Measurements from ENCODE around the gene TSHZ2.

Gene TSHZ2

DNA sequence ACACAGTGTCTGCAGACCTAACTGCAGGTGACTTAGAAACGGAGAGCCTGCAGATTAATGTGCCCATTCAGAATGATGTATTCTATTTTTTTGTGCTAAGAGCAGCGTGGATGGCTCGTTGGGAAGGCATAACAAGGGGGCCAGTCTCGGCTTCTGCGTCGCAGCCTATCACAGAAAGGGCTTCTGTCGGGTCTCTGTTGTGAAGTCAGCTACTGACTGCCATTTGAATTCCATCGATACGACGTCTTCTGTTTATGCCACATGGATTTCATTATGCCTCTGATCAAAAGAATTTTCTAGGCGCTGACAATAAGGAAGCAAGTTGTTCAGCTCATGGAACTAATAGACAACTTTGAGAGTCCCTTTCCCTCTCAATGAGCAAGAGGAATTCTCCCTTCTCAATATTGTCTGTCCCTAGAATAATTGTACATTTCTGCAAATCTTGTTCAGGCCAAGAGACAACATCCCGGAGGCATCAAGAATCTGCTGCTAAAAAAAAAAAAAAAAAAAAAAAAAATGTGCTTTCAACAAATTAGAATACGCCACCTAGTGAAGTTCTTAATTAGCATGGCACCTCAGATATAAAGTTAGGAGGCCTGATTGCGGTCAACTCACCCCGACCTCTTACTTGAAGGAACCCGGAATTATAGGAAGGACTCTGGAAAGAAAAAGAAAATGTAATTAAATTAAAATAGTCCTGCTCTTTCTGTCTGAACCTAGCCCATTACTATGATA lies 223.9 kb downstream of the TSHZ2 start:
- H3K27ac ChIP-seq = no peak overlapping the region
- no peak overlapping the region for H3K4me3 ChIP-seq (IDR thresholded peaks at IDR 0.05; ENCODE audit: insufficient read depth, low read depth, low read length)
- no peak overlapping the region for H3K4me2 ChIP-seq
- TF ChIP-seq, protein P1, sequence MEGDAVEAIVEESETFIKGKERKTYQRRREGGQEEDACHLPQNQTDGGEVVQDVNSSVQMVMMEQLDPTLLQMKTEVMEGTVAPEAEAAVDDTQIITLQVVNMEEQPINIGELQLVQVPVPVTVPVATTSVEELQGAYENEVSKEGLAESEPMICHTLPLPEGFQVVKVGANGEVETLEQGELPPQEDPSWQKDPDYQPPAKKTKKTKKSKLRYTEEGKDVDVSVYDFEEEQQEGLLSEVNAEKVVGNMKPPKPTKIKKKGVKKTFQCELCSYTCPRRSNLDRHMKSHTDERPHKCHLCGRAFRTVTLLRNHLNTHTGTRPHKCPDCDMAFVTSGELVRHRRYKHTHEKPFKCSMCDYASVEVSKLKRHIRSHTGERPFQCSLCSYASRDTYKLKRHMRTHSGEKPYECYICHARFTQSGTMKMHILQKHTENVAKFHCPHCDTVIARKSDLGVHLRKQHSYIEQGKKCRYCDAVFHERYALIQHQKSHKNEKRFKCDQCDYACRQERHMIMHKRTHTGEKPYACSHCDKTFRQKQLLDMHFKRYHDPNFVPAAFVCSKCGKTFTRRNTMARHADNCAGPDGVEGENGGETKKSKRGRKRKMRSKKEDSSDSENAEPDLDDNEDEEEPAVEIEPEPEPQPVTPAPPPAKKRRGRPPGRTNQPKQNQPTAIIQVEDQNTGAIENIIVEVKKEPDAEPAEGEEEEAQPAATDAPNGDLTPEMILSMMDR (conservative IDR thresholded peaks at IDR 0.05; ENCODE audit: low read depth, low read length) = no peak
- no peaks in the 10 kb centered on the region for H3K79me2 ChIP-seq (ENCODE audit: insufficient read depth, low read depth)
- no peaks in the 10 kb centered on the region for H3K36me3 ChIP-seq (ENCODE audit: insufficient read depth)
- H4K20me1 ChIP-seq (ENCODE audit: insufficient read depth) = no peaks in the 10 kb centered on the region
- H3K27me3 ChIP-seq (ENCODE audit: insufficient read depth, low read depth) = no peaks in the 10 kb centered on the region
- no peak overlapping the region for H2AFZ ChIP-seq (ENCODE audit: low read depth)
- no peaks in the 10 kb centered on the region for H3K4me1 ChIP-seq (ENCODE audit: low read depth, poor library complexity, severe bottlenecking)
- no peak overlapping the region for H3K9ac ChIP-seq

DNA sequence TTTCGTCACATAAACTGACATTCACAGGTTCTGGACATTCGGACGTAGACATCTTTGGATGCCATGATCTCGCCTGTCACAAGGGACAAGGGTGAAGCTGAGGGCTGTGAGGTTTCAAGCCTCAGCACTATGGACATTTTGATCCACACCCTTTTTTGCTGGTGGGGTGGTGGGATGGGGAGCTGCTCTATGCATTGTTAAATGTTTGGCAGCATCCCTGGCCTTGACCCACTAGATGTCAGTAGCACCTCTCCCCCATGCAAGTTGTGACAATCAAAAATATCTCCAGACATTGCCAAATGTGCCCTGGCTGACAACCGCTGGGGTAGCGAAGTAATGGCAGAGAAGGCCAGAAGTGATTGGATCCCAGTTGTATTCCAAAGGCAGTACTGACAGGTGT lies 229.4 kb downstream of the TSHZ2 start:
- Histone ChIP-seq H3K27me3 (ENCODE audit: insufficient read depth, low read depth) (no peaks in the 10 kb centered on the region), H3K79me2 (ENCODE audit: insufficient read depth, low read depth) (no peaks in the 10 kb centered on the region), H4K20me1 (ENCODE audit: insufficient read depth) (no peaks in the 10 kb centered on the region), H2AFZ (ENCODE audit: low read depth) (no peak overlapping the region), H3K27ac (no peak overlapping the region), H3K4me2 (no peak overlapping the region), H3K4me1 (ENCODE audit: low read depth, poor library complexity, severe bottlenecking) (no peaks in the 10 kb centered on the region), H3K4me3 (IDR thresholded peaks at IDR 0.05; ENCODE audit: insufficient read depth, low read depth, low read length) (no peak overlapping the region), H3K9ac (no peak overlapping the region), H3K36me3 (ENCODE audit: insufficient read depth) (no peaks in the 10 kb centered on the region)
- TF ChIP-seq, protein P1 (conservative IDR thresholded peaks at IDR 0.05; ENCODE audit: low read depth, low read length) = no peak

DNA sequence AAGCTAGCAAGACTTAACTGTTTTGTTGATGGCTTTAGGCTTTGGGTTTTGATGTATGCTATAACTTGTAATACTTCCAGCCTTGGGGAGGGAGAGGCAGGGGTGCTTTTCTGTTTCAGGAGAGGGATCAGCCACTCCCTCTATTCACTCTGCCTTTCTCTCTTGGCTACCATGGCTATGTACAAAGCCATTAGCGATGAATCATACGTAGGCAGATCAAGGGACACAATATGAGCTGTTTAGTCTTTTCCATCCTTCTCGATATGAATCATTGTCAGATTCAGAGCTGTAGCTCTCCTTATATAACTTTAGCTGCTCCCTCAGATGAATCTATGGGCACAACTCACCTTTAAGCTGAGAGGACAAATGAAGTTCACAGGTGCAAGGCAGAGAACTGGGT lies 230.6 kb downstream of the TSHZ2 start:
- no peaks in the 10 kb centered on the region for H3K27me3 ChIP-seq (ENCODE audit: insufficient read depth, low read depth)
- H4K20me1 ChIP-seq (ENCODE audit: insufficient read depth) = no peaks in the 10 kb centered on the region
- H3K4me1 ChIP-seq (ENCODE audit: low read depth, poor library complexity, severe bottlenecking) = no peaks in the 10 kb centered on the region
- H3K27ac ChIP-seq = no peak overlapping the region
- TF ChIP-seq, protein P1 (conservative IDR thresholded peaks at IDR 0.05; ENCODE audit: low read depth, low read length) = no peak
- no peaks in the 10 kb centered on the region for H3K79me2 ChIP-seq (ENCODE audit: insufficient read depth, low read depth)
- no peak overlapping the region for H2AFZ ChIP-seq (ENCODE audit: low read depth)
- H3K9ac ChIP-seq = no peak overlapping the region
- no peaks in the 10 kb centered on the region for H3K36me3 ChIP-seq (ENCODE audit: insufficient read depth)
- no peak overlapping the region for H3K4me3 ChIP-seq (IDR thresholded peaks at IDR 0.05; ENCODE audit: insufficient read depth, low read depth, low read length)
- no peak overlapping the region for H3K4me2 ChIP-seq

DNA sequence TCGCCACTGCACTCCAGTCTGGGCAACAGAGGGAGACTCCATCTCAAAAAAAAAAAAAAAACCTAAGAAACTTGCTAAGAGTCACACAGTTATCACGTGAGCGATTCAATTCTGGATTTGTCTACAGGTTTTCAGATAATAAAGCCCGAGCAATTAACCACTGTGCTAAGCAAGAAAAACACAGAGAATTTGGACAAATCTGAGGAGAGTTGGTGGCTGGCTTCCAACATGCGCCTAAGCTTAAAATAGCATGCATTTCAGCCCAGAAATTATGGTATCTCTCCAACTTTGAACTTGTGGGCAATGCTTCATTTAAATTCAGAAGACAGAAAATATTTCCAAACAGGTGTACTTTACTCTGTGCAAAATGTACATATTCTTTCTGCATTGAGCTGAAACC lies 232.9 kb downstream of the TSHZ2 start:
- Histone ChIP-seq H3K27ac (no peak overlapping the region), H3K4me3 (IDR thresholded peaks at IDR 0.05; ENCODE audit: insufficient read depth, low read depth, low read length) (no peak overlapping the region), H3K79me2 (ENCODE audit: insufficient read depth, low read depth) (no peaks in the 10 kb centered on the region), H3K4me2 (no peak overlapping the region), H3K27me3 (ENCODE audit: insufficient read depth, low read depth) (no peaks in the 10 kb centered on the region), H3K4me1 (ENCODE audit: low read depth, poor library complexity, severe bottlenecking) (no peaks in the 10 kb centered on the region), H3K36me3 (ENCODE audit: insufficient read depth) (no peaks in the 10 kb centered on the region), H4K20me1 (ENCODE audit: insufficient read depth) (no peaks in the 10 kb centered on the region), H3K9ac (no peak overlapping the region), H2AFZ (ENCODE audit: low read depth) (no peak overlapping the region)
- TF ChIP-seq, protein P1 (conservative IDR thresholded peaks at IDR 0.05; ENCODE audit: low read depth, low read length) = no peak
